ENCODE measurements around the gene ZFY.
"Not testable (repeated sequence)": the region's sequence is repeated elsewhere in the genome, so short reads cannot be mapped to it uniquely, and the experiment has no call there.

ZFY gene

GRCh38 chrY:2973110-2973751 is 38.0 kb downstream of the ZFY start:
- DNase-seq: no peak

GRCh38 chrY:2979283-2979682 is 44.1 kb downstream of the ZFY start:
- DNase-seq: no peak

- no peak for DNase-seq
Measured at GRCh38 chrY:2984491-2984890, 49.3 kb downstream of the ZFY start.

GRCh38 chrY:2987178-2987577 is 52.0 kb downstream of the ZFY start:
- not testable (repeated sequence) for DNase-seq

- DNase-seq: not testable (repeated sequence)
Measured at GRCh38 chrY:2997369-2997768, 62.2 kb downstream of the ZFY start.

GRCh38 chrY:3002190-3002589 is 67.0 kb downstream of the ZFY start:
- DNase-seq: no peak

GRCh38 chrY:3002680-3003515 is 67.7 kb downstream of the ZFY start:
- DNase-seq: no peak

- peak; percentile 0 for DNase-seq
Measured at GRCh38 chrY:3003516-3003830, 68.3 kb downstream of the ZFY start.

- DNase-seq: no peak
Measured at GRCh38 chrY:3003846-3004245, 68.7 kb downstream of the ZFY start.

- DNase-seq: not testable (repeated sequence)
Measured at GRCh38 chrY:3006031-3006430, 70.8 kb downstream of the ZFY start.

- DNase-seq: no peak
Measured at GRCh38 chrY:3007967-3008366, 72.8 kb downstream of the ZFY start.

GRCh38 chrY:3012226-3012625 is 77.0 kb downstream of the ZFY start:
- DNase-seq: no peak

GRCh38 chrY:3016594-3016993 is 81.4 kb downstream of the ZFY start:
- DNase-seq: no peak

- no peak for DNase-seq
Measured at GRCh38 chrY:3018546-3018945, 83.4 kb downstream of the ZFY start.

- no peak for DNase-seq
Measured at GRCh38 chrY:3019584-3019983, 84.4 kb downstream of the ZFY start.

GRCh38 chrY:3021176-3021575 is 86.0 kb downstream of the ZFY start:
- no peak for DNase-seq

GRCh38 chrY:3023606-3024005 is 88.4 kb downstream of the ZFY start:
- no peak for DNase-seq

- no peak for DNase-seq
Measured at GRCh38 chrY:3025357-3025756, 90.2 kb downstream of the ZFY start.

Data from fibroblast of skin of abdomen (primary cell).